Body of pancreas (tissue), 4 donors: ENCODE results near the gene HNRNPAB.

Source experiments
- CTCF ChIP-seq, 7 experiments: fragments of 450-650 bp in 4 of 7; fragments of 200-600 bp in 3 of 7; sonication (generic) in 3 of 7; IDR thresholded peaks; one replicate each; pipeline ENCODE4 v1.5.1; 2016 to 2019; ENCODE audit warnings: antibody characterized with exemption in 7 of 7
- POLR2A ChIP-seq, 3 donors: fragments of 450-650 bp; IDR thresholded peaks; one replicate each; pipeline ENCODE4 v1.6.1; 2016; ENCODE audit warnings: antibody characterized with exemption in 3 of 3, mild to moderate bottlenecking in 2 of 3

GRCh38 chr5:178213748-178214151 is 9.4 kb downstream of the HNRNPAB start:
- TF ChIP-seq CTCF (IDR thresholded peaks at IDR 0.05) (no peak), POLR2A (IDR thresholded peaks at IDR 0.05) (no peak)
